Measurements from ENCODE around the gene PPHLN1. TPM values are rescaled to one million over a fixed set of nuclear protein-coding genes. Genes with fewer than 3 reads are reported as not detected.

The PPHLN1 gene
- total and polyA plus RNA-seq, 2 donors (not counting 1 experiment from before 2014, with no cell fraction given), result 47.6 to 91.4 TPM

DNA sequence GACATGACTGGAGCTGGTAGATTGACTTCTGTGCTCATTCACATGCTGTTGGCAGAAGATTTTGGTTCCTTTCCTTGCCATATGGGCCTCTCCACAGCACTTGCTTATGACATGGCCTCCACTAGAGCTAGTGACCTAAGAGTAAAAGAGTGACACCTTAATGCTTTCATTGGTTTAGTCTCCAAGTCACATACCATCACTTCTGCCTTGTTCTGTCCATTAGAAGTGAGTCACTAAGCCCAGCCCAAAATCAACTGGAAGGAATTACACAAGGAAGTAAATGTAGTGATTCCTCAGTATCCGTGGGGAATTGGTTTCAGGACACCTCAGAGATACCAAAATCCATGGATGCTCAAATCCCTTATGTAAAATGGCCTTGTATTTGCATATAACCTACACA lies 81.3 kb downstream of the PPHLN1 start:
- Histone ChIP-seq H3K79me2 (ENCODE audit: control insufficient read depth, insufficient read depth, low read length) (no peaks in the 10 kb centered on the region), H3K4me3 (replicated peaks in 1 of 4; ENCODE audit: control extremely low read depth in 1 of 4, insufficient read depth in 1 of 4, low read depth in 3 of 4, low read length in 4 of 4) (no peak overlapping the region), H3K4me2 (ENCODE audit: extremely low read depth, insufficient read depth, low read length) (no peak overlapping the region), H3K9ac (ENCODE audit: insufficient read depth, low read length) (no peak overlapping the region), H3K9me3 (ENCODE audit: control insufficient read depth, insufficient read depth, low read depth, low read length) (no peaks in the 10 kb centered on the region), H3K27ac (ENCODE audit: insufficient read depth, low read length) (no peak overlapping the region), H2AFZ (ENCODE audit: low read length) (no peak overlapping the region), H3K27me3 (ENCODE audit: control insufficient read depth, insufficient read depth, low read length) (no peaks in the 10 kb centered on the region), H3K36me3 (ENCODE audit: control insufficient read depth, insufficient read depth, low read length) (no peaks in the 10 kb centered on the region), H3K4me1 (ENCODE audit: control insufficient read depth, extremely low read depth, insufficient read depth, low read length) (no peaks in the 10 kb centered on the region), H4K20me1 (ENCODE audit: control insufficient read depth, extremely low read depth, insufficient read depth, low read length) (no peaks in the 10 kb centered on the region)
- TF ChIP-seq EZH2 (IDR thresholded peaks at IDR 0.05; ENCODE audit: low read length, missing control alignments), result no peak
- TF ChIP-seq, protein P1, sequence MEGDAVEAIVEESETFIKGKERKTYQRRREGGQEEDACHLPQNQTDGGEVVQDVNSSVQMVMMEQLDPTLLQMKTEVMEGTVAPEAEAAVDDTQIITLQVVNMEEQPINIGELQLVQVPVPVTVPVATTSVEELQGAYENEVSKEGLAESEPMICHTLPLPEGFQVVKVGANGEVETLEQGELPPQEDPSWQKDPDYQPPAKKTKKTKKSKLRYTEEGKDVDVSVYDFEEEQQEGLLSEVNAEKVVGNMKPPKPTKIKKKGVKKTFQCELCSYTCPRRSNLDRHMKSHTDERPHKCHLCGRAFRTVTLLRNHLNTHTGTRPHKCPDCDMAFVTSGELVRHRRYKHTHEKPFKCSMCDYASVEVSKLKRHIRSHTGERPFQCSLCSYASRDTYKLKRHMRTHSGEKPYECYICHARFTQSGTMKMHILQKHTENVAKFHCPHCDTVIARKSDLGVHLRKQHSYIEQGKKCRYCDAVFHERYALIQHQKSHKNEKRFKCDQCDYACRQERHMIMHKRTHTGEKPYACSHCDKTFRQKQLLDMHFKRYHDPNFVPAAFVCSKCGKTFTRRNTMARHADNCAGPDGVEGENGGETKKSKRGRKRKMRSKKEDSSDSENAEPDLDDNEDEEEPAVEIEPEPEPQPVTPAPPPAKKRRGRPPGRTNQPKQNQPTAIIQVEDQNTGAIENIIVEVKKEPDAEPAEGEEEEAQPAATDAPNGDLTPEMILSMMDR (conservative IDR thresholded peaks at IDR 0.05 in 1 of 2, IDR thresholded peaks at IDR 0.05 in 1 of 2; ENCODE audit: low read depth in 1 of 2, low read length in 2 of 2), result no peak
- peak in 1 of 2 donors; percentile 14 for DNase-seq (ENCODE audit: low read depth in 2 of 2)

DNA sequence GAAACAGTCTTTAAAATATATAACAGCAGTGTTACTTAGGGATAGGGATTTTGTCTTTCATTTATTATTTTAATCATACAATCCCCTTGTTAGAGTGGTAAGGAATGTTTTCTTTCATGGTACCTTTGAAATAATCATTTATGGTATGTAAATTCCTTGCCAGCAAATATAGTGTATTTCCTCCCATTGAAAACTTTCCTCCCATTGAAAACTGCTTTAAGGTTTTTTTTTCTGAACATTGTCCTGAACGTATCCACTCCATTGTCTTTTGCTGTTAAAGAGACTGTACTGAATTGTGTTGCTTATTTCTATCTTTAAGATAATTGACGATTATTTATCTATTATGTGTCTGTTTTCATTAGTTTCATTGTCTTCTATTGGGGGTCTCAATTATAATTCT lies 83.5 kb downstream of the PPHLN1 start:
- Histone ChIP-seq H3K4me2 (ENCODE audit: extremely low read depth, insufficient read depth, low read length) (no peak overlapping the region), H3K9ac (ENCODE audit: insufficient read depth, low read length) (no peak overlapping the region)

DNA sequence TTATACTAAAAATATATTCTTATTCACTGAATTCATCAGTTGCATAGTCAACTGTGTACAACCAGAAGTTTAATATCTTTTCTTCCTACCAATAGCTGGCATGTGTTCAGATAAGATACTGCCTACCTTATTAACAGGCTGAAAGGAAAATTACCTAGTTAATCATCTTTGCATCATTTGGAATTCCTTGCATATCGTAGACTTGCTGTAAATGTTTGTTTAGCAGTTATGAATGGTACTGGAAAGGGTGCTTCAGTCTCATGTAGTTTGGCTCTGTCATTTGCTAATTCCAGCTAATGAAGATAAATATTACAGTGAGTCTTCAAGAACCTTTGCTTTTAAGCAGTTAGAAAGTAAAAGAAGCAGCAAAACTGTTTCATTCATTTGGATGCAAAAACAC lies 84.4 kb downstream of the PPHLN1 start:
- TF ChIP-seq EZH2 (IDR thresholded peaks at IDR 0.05; ENCODE audit: low read length, missing control alignments), result no peak
- TF ChIP-seq, protein P1 (conservative IDR thresholded peaks at IDR 0.05 in 1 of 2, IDR thresholded peaks at IDR 0.05 in 1 of 2; ENCODE audit: low read depth in 1 of 2, low read length in 2 of 2), result no peak
- peak in 1 of 2 donors; percentile 41 for DNase-seq (ENCODE audit: low read depth in 2 of 2)
- H3K9me3 ChIP-seq (ENCODE audit: control insufficient read depth, insufficient read depth, low read depth, low read length), result no peaks in the 10 kb centered on the region
- H4K20me1 ChIP-seq (ENCODE audit: control insufficient read depth, extremely low read depth, insufficient read depth, low read length), result no peaks in the 10 kb centered on the region
- H3K4me1 ChIP-seq (ENCODE audit: control insufficient read depth, extremely low read depth, insufficient read depth, low read length), result no peaks in the 10 kb centered on the region
- no peak overlapping the region for H3K9ac ChIP-seq (ENCODE audit: insufficient read depth, low read length)
- H3K79me2 ChIP-seq (ENCODE audit: control insufficient read depth, insufficient read depth, low read length), result no peaks in the 10 kb centered on the region
- no peaks in the 10 kb centered on the region for H3K27me3 ChIP-seq (ENCODE audit: control insufficient read depth, insufficient read depth, low read length)
- H2AFZ ChIP-seq (ENCODE audit: low read length), result no peak overlapping the region
- H3K4me3 ChIP-seq (replicated peaks in 1 of 4; ENCODE audit: control extremely low read depth in 1 of 4, insufficient read depth in 1 of 4, low read depth in 3 of 4, low read length in 4 of 4), result no peak overlapping the region
- no peak overlapping the region for H3K27ac ChIP-seq (ENCODE audit: insufficient read depth, low read length)
- H3K36me3 ChIP-seq (ENCODE audit: control insufficient read depth, insufficient read depth, low read length), result no peaks in the 10 kb centered on the region
- no peak overlapping the region for H3K4me2 ChIP-seq (ENCODE audit: extremely low read depth, insufficient read depth, low read length)

More for the DNA sequence above, 83.5 kb downstream of the PPHLN1 start:
- TF ChIP-seq, protein P1 (conservative IDR thresholded peaks at IDR 0.05 in 1 of 2, IDR thresholded peaks at IDR 0.05 in 1 of 2; ENCODE audit: low read depth in 1 of 2, low read length in 2 of 2), result no peak
- no peak for TF ChIP-seq EZH2 (IDR thresholded peaks at IDR 0.05; ENCODE audit: low read length, missing control alignments)
- Histone ChIP-seq H3K79me2 (ENCODE audit: control insufficient read depth, insufficient read depth, low read length) (no peaks in the 10 kb centered on the region), H3K27me3 (ENCODE audit: control insufficient read depth, insufficient read depth, low read length) (no peaks in the 10 kb centered on the region), H3K36me3 (ENCODE audit: control insufficient read depth, insufficient read depth, low read length) (no peaks in the 10 kb centered on the region), H3K9me3 (ENCODE audit: control insufficient read depth, insufficient read depth, low read depth, low read length) (no peaks in the 10 kb centered on the region), H3K27ac (ENCODE audit: insufficient read depth, low read length) (no peak overlapping the region), H2AFZ (ENCODE audit: low read length) (no peak overlapping the region), H3K4me3 (replicated peaks in 1 of 4; ENCODE audit: control extremely low read depth in 1 of 4, insufficient read depth in 1 of 4, low read depth in 3 of 4, low read length in 4 of 4) (no peak overlapping the region), H3K4me1 (ENCODE audit: control insufficient read depth, extremely low read depth, insufficient read depth, low read length) (no peaks in the 10 kb centered on the region), H4K20me1 (ENCODE audit: control insufficient read depth, extremely low read depth, insufficient read depth, low read length) (no peaks in the 10 kb centered on the region)
- DNase-seq (ENCODE audit: low read depth in 2 of 2), result no peak

Measured in fibroblast of lung (primary cell).